ENCODE results near the gene LILRB2.

Gene LILRB2

DNA sequence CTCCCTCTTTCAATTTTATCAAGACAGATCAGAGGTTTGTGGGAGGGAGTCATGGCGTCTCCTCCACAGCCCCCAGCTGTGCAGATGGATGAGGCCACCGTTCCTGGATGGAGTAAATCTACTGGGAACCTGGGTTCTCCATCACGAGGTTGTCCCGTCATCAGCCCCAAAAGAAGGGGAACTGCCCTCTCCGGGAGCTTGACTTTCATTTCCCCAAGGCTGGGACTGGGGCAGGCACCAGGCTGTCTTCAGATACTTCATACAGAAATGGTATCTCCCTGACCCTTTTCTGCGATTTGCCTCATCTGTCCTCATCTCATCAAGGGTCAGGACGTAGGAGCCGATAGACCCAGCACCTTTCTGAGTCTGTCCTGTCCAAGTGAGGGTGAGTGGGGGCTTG is 9.8 kb downstream of the LILRB2 start:
- no peak for TF ChIP-seq POLR2A (IDR thresholded peaks at IDR 0.05; ENCODE audit: low read depth, low read length)
- FAIRE-seq: no peak
- DNase-seq (ENCODE audit: insufficient read length, low spot score): no peak

- DNase-seq (ENCODE audit: insufficient read length, low spot score): no peak
- FAIRE-seq: no peak
- no peak for TF ChIP-seq POLR2A (IDR thresholded peaks at IDR 0.05; ENCODE audit: low read depth, low read length)
Measured at GRCh38 chr19:54268936-54269335, 12.0 kb downstream of the LILRB2 start.

- DNase-seq (ENCODE audit: insufficient read length, low spot score): peak; percentile 67
- TF ChIP-seq POLR2A (IDR thresholded peaks at IDR 0.05; ENCODE audit: low read depth, low read length): no peak
- FAIRE-seq: no peak
Measured at GRCh38 chr19:54266133-54266532, 14.8 kb downstream of the LILRB2 start.

- DNase-seq (ENCODE audit: insufficient read length, low spot score) (no peak), FAIRE-seq (no peak)
- no peak for TF ChIP-seq POLR2A (IDR thresholded peaks at IDR 0.05; ENCODE audit: low read depth, low read length)
Measured at GRCh38 chr19:54262470-54262869, 18.4 kb downstream of the LILRB2 start.

DNA sequence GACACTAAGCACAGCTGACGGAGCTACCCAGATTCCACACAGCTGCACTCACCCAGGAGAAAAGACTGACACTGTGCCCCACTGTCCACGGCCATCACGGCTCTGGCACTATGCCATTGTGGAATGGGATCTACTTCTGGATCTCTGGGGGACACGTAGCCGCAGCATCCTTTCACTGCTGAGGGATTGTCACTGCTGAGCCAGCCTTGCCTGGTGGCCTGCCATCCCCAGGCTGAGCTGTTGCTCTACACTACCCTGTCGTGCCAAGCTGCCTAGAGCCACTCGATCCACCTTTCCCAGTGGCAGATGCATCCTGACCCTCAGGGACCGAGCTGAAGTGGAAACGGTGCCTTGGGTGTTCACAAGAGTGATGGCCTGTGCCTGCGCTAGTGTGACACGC is 18.8 kb downstream of the LILRB2 start:
- FAIRE-seq (no peak), DNase-seq (ENCODE audit: insufficient read length, low spot score) (no peak)
- peak; percentile 25; the same call in 1 of the 2 replicates for TF ChIP-seq POLR2A (IDR thresholded peaks at IDR 0.05; ENCODE audit: low read depth, low read length)

GRCh38 chr19:54257116-54257480 is 23.8 kb downstream of the LILRB2 start, which contains the start of gene LILRB5:
LILRB5 (minus strand) TSS chr19:54257273; CDS start chr19:54257193, 80 bp downstream.
- FAIRE-seq (no peak), DNase-seq (ENCODE audit: insufficient read length, low spot score) (no peak)
- no peak for TF ChIP-seq POLR2A (IDR thresholded peaks at IDR 0.05; ENCODE audit: low read depth, low read length)

DNA sequence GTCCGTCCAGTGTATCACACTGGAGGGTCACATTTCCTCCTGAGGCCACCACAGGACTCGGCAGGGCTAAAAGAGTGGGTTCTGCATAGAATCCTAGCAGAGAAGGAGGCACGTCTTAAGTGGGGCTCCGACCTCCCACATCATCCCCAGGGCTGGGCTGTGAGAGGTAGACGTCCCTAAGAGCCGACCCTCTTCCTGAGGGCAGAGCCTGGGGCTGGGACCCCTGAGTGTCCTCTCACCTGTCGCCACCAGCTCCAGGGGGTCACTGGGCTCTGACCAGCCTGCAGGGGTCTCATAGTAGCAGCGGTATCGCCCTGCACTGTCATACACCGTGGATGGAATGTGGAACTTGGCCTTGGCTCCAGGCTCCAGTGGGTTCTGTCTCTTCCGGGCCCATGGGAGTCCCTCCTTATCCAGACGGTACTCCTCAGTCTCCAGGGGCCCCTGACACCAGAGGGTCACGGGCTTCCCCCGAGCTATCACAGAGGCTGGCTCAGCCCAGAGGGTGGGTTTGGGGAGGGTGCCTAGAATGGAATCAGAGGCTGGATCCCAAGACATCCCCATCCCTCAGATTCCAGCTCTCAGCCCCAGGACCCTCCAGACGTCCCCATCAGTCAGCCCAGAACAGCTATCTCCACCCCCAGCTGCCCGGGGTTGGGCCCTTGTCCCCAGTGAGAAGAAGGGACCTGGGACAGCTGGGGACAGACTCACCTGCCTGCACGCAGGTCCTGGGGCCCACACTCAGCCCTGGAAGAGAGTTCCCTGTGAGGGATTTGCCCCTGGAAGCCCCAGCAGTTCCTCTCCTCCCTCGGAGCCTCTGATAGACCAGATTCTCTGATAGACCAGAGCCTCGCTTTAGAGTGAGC is 24.4 kb downstream of the LILRB2 start:
- no peak for FAIRE-seq
- no peak for TF ChIP-seq POLR2A (IDR thresholded peaks at IDR 0.05; ENCODE audit: low read depth, low read length)
- no peak for DNase-seq (ENCODE audit: insufficient read length, low spot score)

DNA sequence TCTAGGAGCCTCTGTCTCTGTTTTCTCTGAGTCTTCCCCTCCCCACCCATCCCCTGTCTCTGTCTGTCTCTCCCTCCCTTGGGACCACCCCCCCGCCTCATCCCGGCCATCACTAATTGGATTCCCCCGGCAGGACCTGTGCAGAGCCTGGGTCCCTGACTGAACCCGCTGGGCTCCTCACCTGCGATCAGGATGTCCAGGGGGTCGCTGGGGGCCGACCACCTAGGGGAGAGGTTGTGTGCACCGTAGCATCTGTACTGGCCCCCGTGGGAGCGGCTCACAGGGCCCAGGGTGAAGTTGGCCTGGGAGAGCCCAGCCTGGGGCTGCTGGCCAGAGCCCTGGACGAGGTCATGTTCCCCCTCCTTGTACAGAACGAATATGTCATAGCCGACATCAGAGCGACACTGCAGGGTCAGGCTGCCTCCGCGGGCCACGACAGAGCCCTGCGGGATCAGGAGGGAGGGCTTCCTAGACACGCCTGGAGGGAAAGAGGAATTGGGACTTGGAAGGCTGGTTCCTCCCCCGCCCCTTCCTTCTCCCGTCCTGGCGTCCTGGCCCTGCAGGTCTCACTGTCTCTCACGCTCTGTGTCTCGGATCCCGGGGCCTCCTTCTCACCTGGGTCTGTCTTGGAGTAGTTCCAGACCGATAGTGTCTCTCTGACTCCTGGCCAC is 25.7 kb downstream of the LILRB2 start:
- no peak for TF ChIP-seq POLR2A (IDR thresholded peaks at IDR 0.05; ENCODE audit: low read depth, low read length)

GRCh38 chr19:54254195-54254906 is 26.6 kb downstream of the LILRB2 start:
- DNase-seq (ENCODE audit: insufficient read length, low spot score): no peak
- FAIRE-seq: no peak
- TF ChIP-seq POLR2A (IDR thresholded peaks at IDR 0.05; ENCODE audit: low read depth, low read length): no peak

More for the DNA sequence above, 25.7 kb downstream of the LILRB2 start:
- DNase-seq (ENCODE audit: insufficient read length, low spot score) (no peak), FAIRE-seq (no peak)

GRCh38 chr19:54253331-54254194 is 27.3 kb downstream of the LILRB2 start:
- DNase-seq (ENCODE audit: insufficient read length, low spot score) (no peak), FAIRE-seq (no peak)

GRCh38 chr19:54252845-54253244 is 28.1 kb downstream of the LILRB2 start:
- FAIRE-seq (no peak), DNase-seq (ENCODE audit: insufficient read length, low spot score) (no peak)
- TF ChIP-seq POLR2A (IDR thresholded peaks at IDR 0.05; ENCODE audit: low read depth, low read length): no peak

More at GRCh38 chr19:54253331-54254194, 27.3 kb downstream of the LILRB2 start:
- TF ChIP-seq POLR2A (IDR thresholded peaks at IDR 0.05; ENCODE audit: low read depth, low read length): no peak

DNA sequence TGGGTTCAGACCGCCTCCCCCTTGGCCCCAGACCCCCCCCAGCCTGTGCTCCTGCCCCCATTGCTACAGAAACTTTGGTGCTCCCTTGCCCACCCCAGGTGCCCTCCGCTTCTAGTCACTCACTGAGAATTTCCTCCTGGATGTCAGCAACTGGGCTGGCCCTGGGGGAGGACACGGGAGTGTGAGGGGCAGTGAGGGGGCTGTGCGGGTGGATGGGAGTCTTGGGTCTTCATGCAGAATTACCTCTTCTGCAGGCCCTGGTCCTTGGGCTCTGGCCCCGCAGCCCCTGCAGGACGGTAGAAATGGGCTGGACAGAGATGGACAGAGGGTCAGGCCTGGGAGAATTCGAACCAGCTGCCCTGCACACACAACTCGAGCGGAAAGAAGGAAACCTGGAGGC is 28.7 kb downstream of the LILRB2 start:
- no peak for TF ChIP-seq POLR2A (IDR thresholded peaks at IDR 0.05; ENCODE audit: low read depth, low read length)
- DNase-seq (ENCODE audit: insufficient read length, low spot score) (no peak), FAIRE-seq (no peak)

GRCh38 chr19:54248016-54248601 is 32.8 kb downstream of the LILRB2 start:
- no peak for FAIRE-seq
- no peak for DNase-seq (ENCODE audit: insufficient read length, low spot score)
- TF ChIP-seq POLR2A (IDR thresholded peaks at IDR 0.05; ENCODE audit: low read depth, low read length): no peak

Data from H54 (cell line).